Neural crest cell (in vitro differentiated cells): ENCODE measurements around the gene CHMP6. TPM values are rescaled to one million over a fixed set of nuclear protein-coding genes. Genes with fewer than 3 reads are reported as not detected.

Experiments used
- DNase-seq: peaks from one replicate; pipeline ENCODE4 v3.0.0; 2021; ENCODE audit warnings: low read depth, mixed read lengths, low spot score
- H3K27ac Mint-ChIP-seq: one replicate; pipeline ENCODE4 v1.8.0; 2021; ENCODE audit warnings: mild to moderate bottlenecking, mixed read lengths; ENCODE audit not compliant: unreplicated experiment
- H3K27me3 Mint-ChIP-seq: 2 replicates; pipeline ENCODE4 v1.8.0; 2021; ENCODE audit warnings: low read depth, mild to moderate bottlenecking, mixed read lengths
- H3K36me3 Mint-ChIP-seq: 2 replicates; pipeline ENCODE4 v1.8.0; 2021; ENCODE audit warnings: low read depth, mild to moderate bottlenecking, mixed read lengths
- H3K4me1 Mint-ChIP-seq: 2 replicates; pipeline ENCODE4 v1.8.0; 2021; ENCODE audit warnings: mixed read lengths
- H3K4me3 Mint-ChIP-seq: one replicate; pipeline ENCODE4 v1.8.0; 2021; ENCODE audit warnings: mild to moderate bottlenecking, mixed read lengths
- H3K9me3 Mint-ChIP-seq: 2 replicates; pipeline ENCODE4 v1.8.0; 2021; ENCODE audit warnings: mixed read lengths
- CTCF ChIP-seq: fragments of 200-600 bp; sonication (generic); conservative IDR thresholded peaks from 2 replicates; pipeline ENCODE4 v1.5.0; 2021; ENCODE audit warnings: antibody characterized with exemption, mild to moderate bottlenecking
- total RNA-seq: library from RNA; stranded (reverse); gene quantifications from 2 replicates; pipeline ENCODE4 v1.2.1, GENCODE V29; 2021

CHMP6 gene
- total RNA-seq, 1 donor from 2014 or later = 32.7 TPM

- Mint-ChIP-seq H3K9me3 (no peaks in the 10 kb centered on the region), H3K36me3 (peaks cover 4% of the 10 kb centered on the region), H3K27me3 (no peaks in the 10 kb centered on the region), H3K27ac (no peak overlapping the region), H3K4me3 (peak overlapping the region; percentile 27), H3K4me1 (peaks cover 9% of the 10 kb centered on the region)
- no peak for DNase-seq
- TF ChIP-seq CTCF = no peak
Observed at GRCh38 chr17:80969674-80970043, 22.0 kb upstream of the CHMP6 start.

- Mint-ChIP-seq H3K27me3 (no peaks in the 10 kb centered on the region), H3K9me3 (no peaks in the 10 kb centered on the region), H3K4me3 (no peak overlapping the region), H3K36me3 (peaks cover 4% of the 10 kb centered on the region), H3K27ac (no peak overlapping the region), H3K4me1 (peaks cover 9% of the 10 kb centered on the region)
- peak; percentile 53 for TF ChIP-seq CTCF
- DNase-seq = no peak
Observed at GRCh38 chr17:80970044-80970761, 21.4 kb upstream of the CHMP6 start.

- no peaks in the 10 kb centered on the region for H3K36me3 Mint-ChIP-seq
- no peaks in the 10 kb centered on the region for H3K27me3 Mint-ChIP-seq
- H3K4me1 Mint-ChIP-seq = peaks cover 9% of the 10 kb centered on the region
- TF ChIP-seq CTCF = peak; percentile 9
- no peak for DNase-seq
- H3K9me3 Mint-ChIP-seq = no peaks in the 10 kb centered on the region
- no peak overlapping the region for H3K27ac Mint-ChIP-seq
- H3K4me3 Mint-ChIP-seq = no peak overlapping the region
Observed at GRCh38 chr17:80970762-80971703, 20.6 kb upstream of the CHMP6 start.

GRCh38 chr17:80971704-80972304 is 19.8 kb upstream of the CHMP6 start:
- H3K27me3 Mint-ChIP-seq = no peaks in the 10 kb centered on the region
- no peak overlapping the region for H3K4me3 Mint-ChIP-seq
- H3K9me3 Mint-ChIP-seq = no peaks in the 10 kb centered on the region
- no peaks in the 10 kb centered on the region for H3K36me3 Mint-ChIP-seq
- no peak for DNase-seq
- H3K27ac Mint-ChIP-seq = no peak overlapping the region
- peaks cover 9% of the 10 kb centered on the region for H3K4me1 Mint-ChIP-seq
- no peak for TF ChIP-seq CTCF

- H3K36me3 Mint-ChIP-seq = no peaks in the 10 kb centered on the region
- TF ChIP-seq CTCF = no peak
- DNase-seq = no peak
- H3K4me3 Mint-ChIP-seq = no peak overlapping the region
- peaks cover 9% of the 10 kb centered on the region for H3K4me1 Mint-ChIP-seq
- H3K9me3 Mint-ChIP-seq = no peaks in the 10 kb centered on the region
- no peak overlapping the region for H3K27ac Mint-ChIP-seq
- H3K27me3 Mint-ChIP-seq = peaks cover 4% of the 10 kb centered on the region
Observed at GRCh38 chr17:80976701-80977100, 14.9 kb upstream of the CHMP6 start.
